Measurements from ENCODE around the gene KIF2C. TPM values are rescaled to one million over a fixed set of nuclear protein-coding genes. Genes with fewer than 3 reads are reported as not detected.

Gene KIF2C
- total RNA-seq = 19.3 and 40.6 TPM in 2 replicates

GRCh38 chr1:44739307-44740178, at the start of gene KIF2C:
TSS of gene KIF2C (plus strand) at chr1:44739837. CDS start at chr1:44739933, 96 bp downstream.

DNA sequence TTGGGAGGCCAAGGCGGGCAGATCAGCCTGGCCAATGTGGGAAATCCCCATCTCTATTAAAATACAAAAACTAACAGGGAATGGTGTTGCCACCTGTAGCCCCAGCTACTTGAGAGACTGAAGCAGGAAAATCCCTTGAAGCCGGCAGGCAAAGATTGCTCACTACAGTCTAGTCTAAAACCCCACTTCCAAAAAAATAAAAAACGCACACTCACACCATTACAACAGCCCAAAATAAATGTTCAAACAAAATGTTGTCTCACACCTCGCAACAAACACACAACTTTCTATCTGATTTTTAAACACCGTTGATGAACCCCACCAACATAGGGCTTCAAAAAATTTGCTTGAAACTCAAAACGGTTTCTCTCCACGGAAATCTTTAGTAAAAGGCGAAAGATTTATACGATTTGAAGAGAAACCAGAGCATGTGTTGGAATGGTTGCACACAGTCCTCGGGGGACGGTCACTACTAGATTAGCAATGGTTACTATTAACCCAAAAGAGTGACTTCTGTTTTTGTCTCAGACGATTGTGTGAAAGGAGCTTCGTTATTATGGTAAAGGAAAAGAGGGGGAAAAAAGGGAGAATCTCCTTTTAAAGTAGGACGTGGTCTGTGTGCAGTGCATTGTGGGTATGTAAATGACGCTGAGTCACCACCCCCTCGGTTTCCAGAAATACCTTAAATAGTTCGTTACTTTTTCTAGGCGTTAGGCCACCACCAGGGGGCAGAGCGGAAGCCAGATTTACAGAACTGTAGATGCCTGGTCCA, 8.7 kb upstream of the KIF2C start, which contains the start of gene RNU5D-1:
Gene RNU5D-1, minus strand, starts transcription at position 430 of the 772 bp plus-strand sequence.

GRCh38 chr1:44775078-44775929, 35.7 kb downstream of the KIF2C start, which contains the start of gene RPS8:
TSS of gene RPS8 (plus strand) at chr1:44775540. CDS start at chr1:44775597, 57 bp downstream.

GRCh38 chr1:44788120-44788860, 48.7 kb downstream of the KIF2C start, which contains the start of gene BEST4:
TSS of gene BEST4 (minus strand) at chr1:44788170. CDS start at chr1:44787705, 465 bp downstream.

GRCh38 chr1:44799770-44800584, 60.3 kb downstream of the KIF2C start, which contains the start of gene PLK3:
TSS of gene PLK3 (plus strand) at chr1:44800377. CDS start at chr1:44800464, 87 bp downstream.

GRCh38 chr1:44806704-44807363, 67.2 kb downstream of the KIF2C start, which contains the start of gene DYNLT4:
TSS of gene DYNLT4 (minus strand) at chr1:44807351. CDS start at chr1:44806668, 683 bp downstream.

GRCh38 chr1:44808063-44808937, 68.7 kb downstream of the KIF2C start, which contains the start of gene BTBD19:
TSS of gene BTBD19 (plus strand) at chr1:44808523. CDS start at chr1:44808821, 298 bp downstream.

Other genes starting within 250 kb of the KIF2C start
- gene TMEM53, start 65.4 kb upstream of the KIF2C start, total RNA-seq = 7.9 and 17.6 TPM in 2 replicates
- gene ARMH1, start 65.1 kb upstream of the KIF2C start, total RNA-seq = 1.2 TPM in 1 of 2 replicates, not detected in the other
- not detected in 2 replicates for gene RNU5D-1, start 8.7 kb upstream of the KIF2C start, total RNA-seq
- 2,664 and 4,024 TPM in 2 replicates for gene RPS8, start 35.7 kb downstream of the KIF2C start, total RNA-seq
- not detected in 2 replicates for gene BEST4, start 48.3 kb downstream of the KIF2C start, total RNA-seq
- gene PLK3, start 60.5 kb downstream of the KIF2C start, total RNA-seq = 13.1 and 32.3 TPM in 2 replicates
- gene DYNLT4, start 67.5 kb downstream of the KIF2C start, total RNA-seq = not detected in 2 replicates
- gene BTBD19, start 68.7 kb downstream of the KIF2C start, total RNA-seq = 4.9 and 11.3 TPM in 2 replicates
- 0.13 TPM in 1 of 2 replicates, not detected in the other for gene PTCH2, start 103.4 kb downstream of the KIF2C start, total RNA-seq
- 15.6 and 28.7 TPM in 2 replicates for gene EIF2B3, start 246.8 kb downstream of the KIF2C start, total RNA-seq

Measured in epithelial cell of alveolus of lung (primary cell).